Stimulated activated CD8-positive, alpha-beta memory T cell treated with anti-CD3 and anti-CD28 coated beads, Interleukin-4, amount 100 ng/mL, for 48 hours (primary cell): Measurements from ENCODE around the gene SCT.

Source experiments
- DNase-seq: peaks from one replicate; pipeline ENCODE4 v3.0.0-alpha.2; 2020

The SCT gene

DNA sequence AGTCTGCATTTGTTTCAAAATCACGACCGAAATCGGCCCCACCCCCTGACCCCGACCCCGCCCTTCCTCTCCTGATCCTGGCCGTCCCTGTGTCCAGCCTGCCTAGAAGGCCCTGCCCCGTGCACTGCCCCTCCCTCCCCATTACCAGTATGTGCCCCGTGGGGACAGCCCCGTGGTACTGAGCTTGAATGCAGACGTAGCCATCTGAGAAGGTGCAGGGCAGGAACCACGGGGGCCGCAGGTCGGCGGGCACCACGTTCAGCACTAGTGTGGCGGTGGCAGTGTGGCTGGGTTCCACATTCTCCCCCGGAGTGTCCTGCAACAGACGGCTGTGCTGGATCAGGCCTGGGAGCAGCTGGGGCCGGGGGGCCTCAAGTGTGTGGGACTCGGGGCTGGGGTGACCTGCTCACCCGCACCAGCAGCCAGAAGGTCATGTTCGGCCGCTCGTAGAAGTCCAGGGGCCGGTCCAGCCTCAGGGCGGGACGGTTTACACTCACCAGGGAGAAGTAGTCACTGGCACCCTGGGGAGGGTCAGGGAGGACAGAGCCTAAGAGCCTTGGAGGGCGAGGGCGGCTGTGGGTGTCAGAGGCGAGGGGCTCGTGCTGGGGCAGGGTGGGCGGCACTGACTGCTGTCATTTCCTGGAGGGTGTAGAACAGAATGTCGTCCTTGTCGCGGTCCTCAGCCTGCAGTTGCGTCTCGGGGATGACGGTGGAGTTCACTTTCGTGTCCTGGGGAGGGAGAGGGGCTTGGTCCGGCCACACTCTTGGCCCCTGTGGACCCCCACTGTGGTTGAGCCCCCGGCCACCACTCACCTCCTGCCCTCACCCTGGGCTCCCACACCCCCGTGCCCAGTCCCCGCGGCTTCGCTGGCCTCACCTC is 5.8 kb downstream of the SCT start:
- no peak for DNase-seq

DNA sequence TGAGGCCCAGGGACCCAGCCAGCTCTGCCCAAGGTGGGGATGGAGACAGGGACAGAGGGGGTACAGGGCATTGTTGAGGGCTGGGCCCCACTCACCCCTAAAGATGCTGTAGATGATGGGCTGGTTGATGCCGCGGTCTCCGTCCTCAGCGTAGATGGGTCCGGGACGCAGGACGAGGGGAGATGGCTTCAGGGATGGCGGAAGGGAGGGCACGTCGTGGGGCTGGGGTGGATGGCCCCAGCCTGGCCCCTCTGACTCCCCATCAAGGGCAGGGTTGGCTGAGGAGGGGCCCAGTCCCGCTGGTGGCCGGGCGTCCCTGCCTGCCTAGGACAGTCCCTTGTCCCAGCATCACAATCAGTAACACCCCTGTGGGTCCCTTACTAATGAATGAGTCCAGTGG is 6.8 kb downstream of the SCT start:
- no peak for DNase-seq

DNA sequence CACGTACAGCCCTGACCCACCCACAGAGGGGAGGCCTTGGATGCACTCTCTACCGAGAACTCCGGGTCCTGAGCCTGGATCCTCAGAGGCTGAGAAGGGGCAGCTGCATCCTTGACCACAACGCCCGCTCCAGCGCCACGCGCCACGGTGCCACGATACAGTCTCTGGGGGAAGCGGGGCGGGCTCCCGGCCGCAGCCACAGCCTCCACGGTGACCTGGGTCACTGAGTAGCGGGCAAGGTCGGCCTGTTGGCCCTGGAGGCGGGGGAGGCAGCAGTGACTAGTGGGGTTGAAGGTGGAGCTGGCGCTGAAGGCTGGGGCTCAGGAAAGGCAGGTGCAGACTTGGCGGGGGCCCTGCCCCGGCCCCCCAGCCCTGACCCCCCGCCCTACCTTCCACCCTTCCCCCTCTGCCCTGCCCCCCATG is 7.3 kb downstream of the SCT start:
- DNase-seq = no peak

DNA sequence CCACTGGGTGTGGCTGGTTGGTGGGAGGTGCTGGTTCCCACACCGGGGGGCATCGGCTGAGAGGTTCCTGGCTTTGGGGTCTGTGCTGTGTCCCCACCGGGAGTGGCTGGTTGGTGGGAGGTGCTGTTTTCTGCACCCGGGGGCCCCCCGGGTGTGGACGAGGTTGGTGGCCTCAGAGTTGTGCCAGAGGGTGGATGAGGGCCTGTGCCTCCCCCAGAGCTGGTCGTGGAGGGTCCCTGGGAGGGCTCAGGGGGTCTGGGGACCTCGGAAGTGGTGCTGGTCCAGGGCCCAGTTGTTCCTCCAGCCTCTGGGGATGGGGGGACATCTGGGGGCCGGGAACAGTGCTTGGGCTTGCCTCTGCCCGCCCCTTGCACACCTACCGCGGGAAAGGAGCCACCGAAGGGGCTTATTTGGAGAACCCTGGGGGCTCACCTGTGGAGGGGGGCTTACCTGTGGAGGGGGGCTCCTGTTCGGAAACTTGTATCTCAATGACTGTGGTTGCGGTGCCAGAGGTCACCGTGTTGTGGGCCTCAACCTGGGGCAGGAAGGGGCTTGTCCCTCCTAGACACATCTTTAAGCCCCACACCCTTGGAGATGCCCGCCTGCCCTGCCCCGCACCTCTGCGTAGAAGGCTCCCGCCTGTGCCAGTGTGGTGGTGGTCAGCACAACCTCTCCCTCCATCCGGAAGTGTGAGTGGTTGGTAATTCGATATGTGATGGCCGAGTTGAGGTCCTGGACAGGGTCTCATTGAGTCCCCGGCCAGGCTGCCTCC is 7.9 kb downstream of the SCT start:
- DNase-seq = no peak

DNA sequence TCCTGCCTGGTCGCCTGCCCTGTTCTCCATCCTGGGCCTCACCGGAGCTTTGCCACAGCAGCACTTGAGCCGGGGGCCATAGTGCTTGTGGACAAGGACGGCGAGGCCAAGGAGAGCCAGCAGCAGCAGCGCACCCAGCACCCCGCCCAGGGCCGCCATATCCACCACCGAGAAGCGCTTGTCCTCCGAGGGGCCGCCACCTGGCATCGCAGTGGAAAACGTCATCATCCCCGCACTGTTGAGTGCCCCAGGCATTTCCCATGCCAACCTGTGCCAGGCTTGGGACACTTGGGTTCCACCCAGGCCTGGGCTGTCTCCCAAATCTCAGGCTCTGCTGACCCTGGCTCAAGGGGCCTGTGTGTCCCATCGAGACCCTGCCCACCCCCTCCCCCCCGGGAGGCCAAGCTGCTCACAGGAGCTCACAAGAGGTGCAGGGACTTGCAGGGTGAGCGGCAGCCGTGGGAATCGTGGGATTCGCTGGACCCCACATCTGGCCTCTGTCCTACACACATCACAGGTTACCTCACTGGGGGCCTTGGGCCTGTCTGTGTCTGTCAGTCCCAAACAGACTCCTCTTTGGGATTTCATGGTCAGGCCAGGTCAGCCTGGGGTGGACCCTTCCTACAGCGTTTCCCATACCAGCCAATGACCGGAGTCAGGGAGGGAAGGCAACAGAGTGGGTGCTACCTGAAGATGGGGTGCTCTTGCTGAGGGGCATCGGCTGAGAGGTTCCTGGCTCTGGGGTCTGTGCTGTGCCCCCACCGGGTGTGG is 8.9 kb downstream of the SCT start:
- no peak for DNase-seq

DNA sequence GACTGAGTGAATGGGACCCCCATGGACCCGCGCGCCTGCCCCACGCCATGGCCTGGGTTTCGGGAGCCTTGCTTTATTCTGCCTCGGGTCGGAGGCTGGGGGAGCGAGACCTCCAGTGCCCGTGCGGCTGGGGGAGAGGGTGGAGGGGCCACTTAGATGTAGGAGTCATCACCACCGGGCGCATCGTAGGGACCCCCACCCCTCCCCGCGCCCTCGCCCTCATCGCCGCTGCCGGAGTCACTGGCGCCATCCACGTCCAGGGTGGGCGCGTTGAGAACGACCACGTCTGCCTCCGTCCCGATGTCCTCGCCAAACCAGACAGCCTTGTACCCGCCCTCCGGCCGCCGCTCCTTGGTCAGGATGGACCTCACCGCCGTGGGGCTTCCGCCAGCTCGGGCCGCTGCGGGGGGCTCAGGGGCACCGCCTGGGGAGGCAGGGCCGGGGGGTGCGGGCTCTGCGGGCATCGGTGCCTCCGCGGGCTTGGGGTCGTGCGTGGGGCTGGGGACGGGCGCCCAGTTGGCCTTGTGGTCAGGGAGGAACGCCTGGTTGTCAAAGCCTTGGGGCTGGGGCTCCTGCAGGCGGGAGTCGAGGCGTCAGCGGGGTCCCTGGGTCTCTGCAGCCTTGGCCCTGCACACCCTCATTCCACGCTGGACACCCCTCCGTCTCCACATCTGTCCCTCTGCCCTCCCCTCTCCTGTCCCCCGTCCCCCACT is 9.6 kb downstream of the SCT start:
- no peak for DNase-seq

DNA sequence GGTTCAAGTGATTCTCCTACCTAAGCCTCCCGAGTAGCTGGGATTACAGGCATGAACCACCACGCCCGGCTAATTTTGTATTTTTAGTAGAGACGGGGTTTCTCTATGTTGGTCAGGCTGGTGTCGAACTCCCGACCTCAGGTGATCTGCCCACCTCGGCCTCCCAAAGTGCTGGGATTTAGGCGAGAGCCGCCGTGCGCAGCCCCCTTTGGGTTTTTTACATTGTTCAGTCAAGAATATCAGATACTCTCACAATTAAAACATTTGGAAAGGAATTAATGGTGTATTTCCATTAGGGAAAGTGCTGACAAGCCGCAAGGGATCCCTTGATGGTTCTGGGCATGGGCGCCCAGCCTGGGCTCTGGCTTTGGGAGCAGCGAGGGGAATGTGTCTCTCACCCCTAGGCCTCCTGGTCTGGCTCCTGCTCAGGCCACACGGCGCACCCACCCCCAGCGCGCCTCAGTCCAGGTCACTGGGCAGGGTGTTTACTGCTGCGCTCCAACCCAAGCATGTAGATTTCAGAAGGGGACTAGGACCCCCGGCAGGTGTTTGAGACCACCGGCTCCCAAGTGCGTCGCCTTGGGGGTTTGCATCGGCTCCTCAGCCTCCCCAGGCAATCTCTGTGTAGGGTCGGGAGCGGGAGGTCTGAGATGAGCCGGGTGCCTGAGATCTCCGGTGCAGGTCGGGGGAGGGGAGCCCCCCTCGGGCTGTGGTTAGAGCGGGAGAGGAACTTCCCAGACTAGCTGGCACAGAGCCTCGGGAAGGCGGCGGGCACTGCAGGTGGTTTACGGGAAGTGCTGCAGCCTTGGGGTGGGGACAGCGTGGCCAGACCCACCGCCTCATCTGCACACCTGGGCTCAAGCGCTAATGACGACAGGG is 10.4 kb downstream of the SCT start:
- no peak for DNase-seq

DNA sequence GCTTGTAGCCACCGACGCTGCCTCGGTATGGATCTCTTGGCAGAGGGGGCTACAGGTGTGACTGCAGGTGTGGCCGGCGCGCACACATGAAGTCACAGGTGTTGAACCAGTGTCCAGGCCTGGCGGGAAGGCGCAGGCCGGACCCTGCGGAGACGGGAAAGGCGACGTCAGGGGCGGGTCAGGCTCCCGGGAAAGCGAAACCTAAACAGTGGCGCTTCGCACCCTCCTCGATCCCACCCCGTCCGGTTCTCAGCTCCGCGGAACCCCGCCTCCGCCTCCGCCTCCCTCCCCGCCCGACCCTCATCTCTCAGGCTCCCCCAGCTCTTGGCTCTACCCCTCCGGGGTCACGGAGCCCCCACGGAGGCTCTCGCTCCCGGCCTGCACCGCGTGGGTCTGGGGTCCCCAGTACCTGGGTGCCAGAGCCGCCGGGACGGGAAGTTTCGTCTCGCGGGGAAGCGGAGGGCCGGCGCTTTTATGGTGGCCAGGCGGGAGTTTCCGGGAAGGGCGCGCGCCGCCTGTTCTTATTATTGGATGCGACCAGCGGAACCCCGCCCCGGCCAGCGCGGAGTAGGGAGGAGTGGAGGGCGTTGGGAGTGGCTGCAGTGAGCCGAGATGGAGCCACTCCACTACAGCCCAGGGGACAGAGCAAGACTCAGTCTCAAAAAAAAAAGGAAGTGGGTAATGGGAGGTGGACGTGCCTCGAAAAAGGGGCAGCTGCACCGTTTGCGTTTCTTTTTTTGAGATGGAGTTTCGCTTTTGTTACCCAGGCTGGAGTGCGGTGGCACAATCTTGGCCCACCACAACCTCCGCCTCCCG is 11.3 kb downstream of the SCT start, which contains the start of gene IRF7:
Gene IRF7 (minus strand): TSS at position 447 of the 816 bp plus-strand sequence. CDS start 586 bp downstream, outside the sequence.
- peak; percentile 92 for DNase-seq

DNA sequence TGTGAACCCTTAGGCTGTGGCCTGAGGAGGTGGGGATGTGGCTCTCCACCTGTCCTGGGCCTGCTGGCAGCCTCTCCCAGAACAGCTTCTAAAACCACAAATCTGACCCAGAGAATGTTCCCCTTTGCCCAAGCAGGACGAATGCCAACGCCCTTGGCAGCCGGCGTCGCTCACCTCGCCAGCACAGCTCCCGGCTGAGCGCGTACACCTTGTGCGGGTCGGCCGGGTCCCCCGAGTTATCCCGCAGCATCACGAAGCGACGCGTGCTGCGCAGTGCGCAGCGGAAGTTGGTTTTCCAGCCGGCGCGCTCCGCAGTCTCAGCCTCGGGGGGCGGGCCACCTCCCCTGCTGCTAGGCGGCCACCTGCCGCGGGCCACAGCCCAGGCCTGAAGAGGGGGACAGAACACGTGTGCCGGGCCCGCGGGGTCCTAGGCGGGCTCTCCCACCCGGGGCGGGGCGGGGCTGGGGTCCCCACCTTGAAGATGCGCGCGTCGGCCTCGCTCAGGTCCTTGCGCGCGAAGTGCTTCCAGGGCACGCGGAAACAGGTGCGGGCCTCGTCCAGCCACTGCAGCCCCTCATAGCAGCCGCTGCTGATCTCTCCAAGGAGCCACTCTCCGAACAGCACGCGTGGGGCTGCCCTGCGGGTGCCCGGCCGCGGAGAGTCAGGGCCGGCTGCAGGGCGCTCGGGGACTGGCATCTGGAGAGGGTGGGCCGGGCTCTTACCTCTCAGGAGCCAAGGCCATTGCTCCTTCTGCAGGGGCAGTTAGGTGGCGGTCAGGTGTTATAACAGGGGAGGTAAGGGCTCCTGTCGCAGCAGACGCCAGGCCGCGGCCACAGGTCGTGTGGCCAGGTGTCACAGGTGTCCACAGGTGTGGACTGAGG is 12.1 kb downstream of the SCT start:
- DNase-seq = no peak

DNA sequence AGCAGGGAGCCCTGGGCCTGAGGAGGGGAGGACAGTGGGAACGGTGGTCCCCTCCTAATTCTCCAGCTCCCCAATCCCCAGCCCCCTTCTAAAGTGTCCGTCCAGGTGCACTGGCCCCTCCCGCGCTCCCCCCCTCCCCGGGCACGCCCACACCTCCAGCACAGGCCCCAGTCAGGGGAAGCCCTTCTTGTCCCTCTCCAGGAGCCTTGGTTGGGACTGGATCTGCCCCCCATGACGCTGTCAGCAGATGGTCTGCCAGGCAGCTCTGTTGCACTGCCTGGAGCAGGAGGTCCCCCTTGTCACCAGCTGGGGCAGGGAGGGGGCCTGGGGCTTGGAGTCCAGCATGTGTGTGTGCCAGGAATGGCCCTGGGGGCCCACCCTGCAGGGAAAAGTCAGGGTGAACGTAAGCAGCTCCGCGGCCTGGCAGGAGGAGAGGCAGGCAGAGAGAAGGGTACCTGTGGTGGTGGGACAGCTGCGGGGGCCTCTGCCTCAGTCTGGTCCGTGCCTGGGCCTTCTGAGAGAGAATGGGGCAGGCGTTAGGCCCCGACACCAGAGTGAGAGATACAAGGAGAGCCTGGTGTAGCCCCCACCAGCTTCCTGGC is 12.9 kb downstream of the SCT start:
- no peak for DNase-seq

DNA sequence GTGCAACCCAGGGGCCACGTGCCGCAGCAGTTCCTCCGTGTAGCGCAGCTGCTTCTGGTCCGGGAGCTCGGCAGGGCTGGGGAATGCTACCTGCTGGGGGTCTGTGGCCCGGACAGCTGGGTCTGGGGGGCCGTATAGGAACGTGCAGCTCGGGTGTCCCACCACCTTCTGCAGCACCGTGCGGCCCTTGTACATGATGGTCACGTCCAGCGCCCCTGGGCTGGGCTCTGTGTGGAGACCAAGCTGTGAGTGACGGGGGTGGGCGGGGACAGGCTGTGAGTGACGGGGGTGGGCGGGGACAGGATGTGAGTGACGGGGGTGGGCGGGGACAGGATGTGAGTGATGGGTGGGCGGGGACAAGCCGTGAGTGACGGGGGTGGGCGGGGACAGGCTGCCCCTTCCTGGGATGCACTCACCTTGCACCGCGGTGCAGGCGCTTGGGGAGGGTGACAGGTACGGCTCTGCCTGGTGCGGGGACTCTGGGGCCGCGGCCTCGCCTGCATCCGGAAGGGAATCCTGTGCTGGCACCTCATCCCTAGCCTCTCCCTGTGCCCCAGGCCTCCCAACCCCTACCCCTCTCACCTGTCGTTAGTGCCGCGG is 13.5 kb downstream of the SCT start:
- DNase-seq = peak; percentile 86

DNA sequence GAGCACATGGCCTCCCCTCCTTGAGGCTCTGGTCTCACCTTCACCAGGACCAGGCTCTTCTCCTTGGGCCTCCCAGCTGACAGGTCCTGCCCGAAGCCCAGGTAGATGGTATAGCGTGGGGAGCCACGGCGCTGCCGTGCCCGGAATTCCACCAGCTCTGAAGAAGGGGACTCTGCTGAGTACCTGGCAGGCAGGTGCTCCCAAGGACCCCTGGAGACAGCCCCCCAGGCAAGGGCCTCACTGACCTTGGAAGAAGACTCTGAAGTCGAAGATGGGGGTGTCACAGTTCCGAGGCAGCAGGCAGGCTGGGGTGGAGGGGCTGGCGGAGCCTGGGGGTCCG is 14.1 kb downstream of the SCT start:
- no peak for DNase-seq

DNA sequence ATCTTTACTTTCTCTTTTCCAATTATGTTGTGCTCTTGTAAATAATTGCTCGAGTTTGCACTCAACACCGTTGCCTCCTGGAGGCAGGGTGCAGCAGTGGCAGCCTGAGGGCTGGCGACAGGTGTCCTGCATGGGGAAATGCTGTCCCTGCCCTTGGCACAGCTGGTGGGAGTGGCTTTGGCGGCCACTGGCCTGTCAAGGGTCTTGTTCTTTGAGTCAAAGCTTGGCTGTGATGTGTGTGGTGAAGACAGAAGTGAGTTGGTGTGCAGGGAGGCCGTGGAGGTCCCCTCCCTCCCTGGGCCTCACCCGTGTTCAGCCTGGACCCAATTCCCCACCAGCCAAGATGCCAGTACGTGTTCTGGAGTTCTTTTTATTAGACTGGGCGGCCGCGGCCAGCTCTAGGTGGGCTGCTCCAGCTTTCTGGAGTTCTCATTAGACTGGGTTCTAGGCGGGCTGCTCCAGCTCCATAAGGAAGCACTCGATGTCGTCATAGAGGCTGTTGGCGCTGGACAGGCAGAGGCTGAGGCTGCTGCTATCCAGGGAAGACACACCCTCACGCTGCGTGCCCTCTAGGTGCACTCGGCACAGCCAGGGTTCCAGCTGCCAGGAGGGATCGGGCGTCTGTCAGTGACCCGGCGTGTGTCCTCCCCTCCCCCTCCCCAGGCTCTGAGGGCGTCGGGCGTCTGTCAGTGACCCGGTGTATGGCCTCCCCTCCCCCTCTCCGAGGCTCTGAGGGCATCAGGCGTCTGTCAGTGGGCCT is 14.6 kb downstream of the SCT start:
- no peak for DNase-seq

DNA sequence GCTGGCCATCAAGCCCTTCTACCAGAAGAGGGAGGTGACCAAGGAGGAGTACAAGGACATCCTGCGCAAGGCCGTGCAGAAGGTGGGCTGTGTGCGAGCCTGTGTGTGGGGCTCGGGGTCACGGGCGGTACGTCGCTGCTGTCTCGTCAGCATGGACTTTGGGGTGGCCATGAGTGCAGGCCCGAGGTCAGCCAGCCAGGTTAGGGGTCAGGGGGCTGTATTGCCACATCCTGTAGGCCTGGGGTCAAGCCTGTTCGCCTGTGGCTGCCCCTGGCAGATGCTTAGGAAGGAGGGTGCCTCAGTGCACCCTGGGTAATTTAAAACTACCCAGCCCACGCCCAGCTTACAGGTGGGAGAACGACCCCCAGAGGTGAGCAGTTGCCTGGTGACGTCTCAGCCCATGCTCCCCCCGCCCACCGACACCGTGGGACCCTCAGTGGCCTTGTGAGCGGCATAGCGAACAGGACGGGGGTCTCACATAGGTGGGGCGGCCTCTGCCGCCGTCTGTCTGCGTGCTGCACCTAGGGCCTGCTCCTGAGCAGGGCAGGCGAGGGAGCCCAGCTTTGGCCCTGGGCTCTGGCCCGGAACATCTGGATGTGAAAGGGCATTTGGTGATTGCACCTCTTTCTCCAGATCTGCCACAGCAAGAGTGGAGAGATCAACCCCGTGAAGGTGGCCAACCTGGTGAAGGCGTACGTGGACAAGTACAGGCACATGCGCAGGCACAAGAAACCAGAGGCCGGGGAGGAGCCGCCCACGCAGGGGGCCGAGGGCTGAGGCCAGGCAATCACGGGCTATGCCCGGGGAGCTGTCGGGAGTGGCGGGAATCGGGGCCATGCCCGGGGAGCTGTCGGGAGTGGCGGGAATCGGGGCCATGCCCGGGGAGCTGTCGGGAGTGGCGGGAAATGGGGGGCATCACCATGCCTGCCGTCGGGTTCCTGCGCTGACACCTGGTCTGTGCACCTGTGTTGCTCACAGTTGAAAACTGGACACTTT is 15.7 kb downstream of the SCT start:
- DNase-seq = no peak

DNA sequence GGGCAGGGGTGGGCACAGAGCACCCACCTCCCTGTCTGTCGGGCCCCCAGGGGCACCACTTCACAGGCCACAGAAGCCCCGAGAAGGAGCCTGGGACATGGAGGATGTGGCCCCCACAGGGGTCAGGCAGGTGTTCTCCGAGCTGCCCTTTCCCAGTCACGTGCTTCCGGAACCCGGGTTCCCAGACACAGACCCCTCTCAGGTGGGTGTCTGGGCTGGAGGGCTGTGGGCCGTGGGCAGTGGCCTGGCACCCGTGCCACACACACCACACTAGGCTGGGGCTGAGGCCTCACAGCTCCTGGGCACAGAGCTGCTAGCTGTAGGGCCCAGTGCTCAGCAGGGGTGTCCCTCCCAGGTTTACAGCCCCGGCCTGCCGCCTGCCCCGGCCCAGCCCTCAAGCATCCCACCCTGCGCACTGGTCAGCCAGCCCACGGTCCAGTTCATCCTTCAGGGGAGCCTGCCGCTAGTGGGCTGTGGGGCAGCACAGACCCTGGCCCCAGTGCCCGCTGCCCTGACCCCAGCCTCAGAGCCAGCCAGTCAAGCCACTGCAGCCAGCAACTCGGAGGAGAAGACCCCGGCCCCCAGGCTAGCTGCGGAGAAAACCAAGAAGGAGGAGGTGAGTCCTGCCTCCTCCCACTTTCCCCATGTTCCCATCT is 16.7 kb downstream of the SCT start:
- no peak for DNase-seq

DNA sequence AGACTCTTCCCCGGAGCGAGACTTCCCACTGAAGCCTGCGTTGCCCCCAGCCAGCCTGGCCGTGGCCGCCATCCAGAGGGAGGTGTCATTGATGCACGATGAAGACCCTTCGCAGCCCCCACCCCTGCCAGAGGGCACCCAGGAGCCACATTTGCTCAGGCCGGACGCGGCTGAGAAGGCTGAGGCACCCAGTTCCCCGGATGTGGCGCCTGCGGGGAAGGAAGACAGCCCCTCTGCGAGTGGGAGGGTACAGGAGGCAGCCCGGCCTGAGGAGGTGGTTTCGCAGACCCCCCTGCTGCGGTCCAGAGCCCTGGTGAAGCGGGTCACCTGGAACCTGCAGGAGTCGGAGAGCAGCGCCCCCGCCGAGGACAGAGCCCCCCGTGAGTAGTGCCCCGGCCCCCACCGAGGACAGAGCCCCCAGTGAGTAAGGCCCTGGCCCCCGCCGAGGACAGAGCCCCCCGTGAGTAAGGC is 17.6 kb downstream of the SCT start:
- no peak for DNase-seq
